ENCODE data around the gene GP1BB. TPM values are rescaled to one million over a fixed set of nuclear protein-coding genes. Genes with fewer than 3 reads are reported as not detected.
"Not testable (repeated sequence)": the region's sequence is repeated elsewhere in the genome, so short reads cannot be mapped to it uniquely, and the experiment has no call there.

Gene GP1BB
- total RNA-seq, 2 experiments from 2014 or later: not detected

DNA sequence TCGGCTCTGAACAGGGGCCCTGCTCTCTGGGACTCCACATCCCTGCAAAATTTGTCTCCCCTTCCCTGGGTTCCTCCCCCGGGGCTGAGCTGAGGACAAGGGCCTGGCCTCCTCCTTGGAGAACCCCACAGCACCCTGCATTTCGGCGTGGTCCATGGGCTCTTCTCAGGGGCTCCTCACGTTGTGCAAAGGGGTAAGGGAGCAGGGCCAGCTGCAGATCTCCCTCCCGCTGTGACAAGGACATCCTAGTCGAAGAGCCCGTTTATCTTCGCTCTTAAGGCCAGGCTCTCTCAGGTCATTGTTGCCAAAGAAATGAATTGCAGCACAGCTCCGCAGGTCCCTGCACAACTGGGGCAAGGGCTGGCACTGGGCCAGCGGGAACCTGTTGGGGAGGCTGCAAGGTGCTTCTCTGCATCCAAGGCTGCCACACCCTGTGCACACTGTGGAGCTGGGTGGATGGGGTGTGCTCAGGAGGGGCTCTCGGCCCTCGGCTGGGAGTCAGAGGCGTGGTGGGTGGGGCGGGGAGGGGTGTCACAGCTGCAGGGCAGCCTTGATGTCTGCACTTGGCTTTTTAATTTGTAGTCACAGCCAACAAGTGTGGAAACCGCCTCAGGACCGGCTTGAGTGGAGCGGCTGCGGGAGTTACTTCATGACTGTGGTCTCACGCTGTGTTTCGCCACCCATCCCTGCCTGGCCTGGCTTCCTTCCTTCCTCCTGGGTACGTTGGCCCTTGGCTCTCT lies 35.6 kb upstream of the GP1BB start:
- Mint-ChIP-seq H3K4me1 (no peaks in the 10 kb centered on the region), H3K9me3 (no peaks in the 10 kb centered on the region), H3K27ac (no peak overlapping the region), H3K36me3 (ENCODE audit: low read depth) (no peaks in the 10 kb centered on the region), H3K4me3 (no peak overlapping the region), H3K27me3 (peaks cover 19% of the 10 kb centered on the region)
- POLR2A ChIA-PET: no interaction called here
- no peak for DNase-seq
- CTCF ChIA-PET: interaction anchor here (0.6 kb wide), 1 partner anchor 190 kb away, joined by 5 read pairs; no protein-coding TSS in a partner anchor

DNA sequence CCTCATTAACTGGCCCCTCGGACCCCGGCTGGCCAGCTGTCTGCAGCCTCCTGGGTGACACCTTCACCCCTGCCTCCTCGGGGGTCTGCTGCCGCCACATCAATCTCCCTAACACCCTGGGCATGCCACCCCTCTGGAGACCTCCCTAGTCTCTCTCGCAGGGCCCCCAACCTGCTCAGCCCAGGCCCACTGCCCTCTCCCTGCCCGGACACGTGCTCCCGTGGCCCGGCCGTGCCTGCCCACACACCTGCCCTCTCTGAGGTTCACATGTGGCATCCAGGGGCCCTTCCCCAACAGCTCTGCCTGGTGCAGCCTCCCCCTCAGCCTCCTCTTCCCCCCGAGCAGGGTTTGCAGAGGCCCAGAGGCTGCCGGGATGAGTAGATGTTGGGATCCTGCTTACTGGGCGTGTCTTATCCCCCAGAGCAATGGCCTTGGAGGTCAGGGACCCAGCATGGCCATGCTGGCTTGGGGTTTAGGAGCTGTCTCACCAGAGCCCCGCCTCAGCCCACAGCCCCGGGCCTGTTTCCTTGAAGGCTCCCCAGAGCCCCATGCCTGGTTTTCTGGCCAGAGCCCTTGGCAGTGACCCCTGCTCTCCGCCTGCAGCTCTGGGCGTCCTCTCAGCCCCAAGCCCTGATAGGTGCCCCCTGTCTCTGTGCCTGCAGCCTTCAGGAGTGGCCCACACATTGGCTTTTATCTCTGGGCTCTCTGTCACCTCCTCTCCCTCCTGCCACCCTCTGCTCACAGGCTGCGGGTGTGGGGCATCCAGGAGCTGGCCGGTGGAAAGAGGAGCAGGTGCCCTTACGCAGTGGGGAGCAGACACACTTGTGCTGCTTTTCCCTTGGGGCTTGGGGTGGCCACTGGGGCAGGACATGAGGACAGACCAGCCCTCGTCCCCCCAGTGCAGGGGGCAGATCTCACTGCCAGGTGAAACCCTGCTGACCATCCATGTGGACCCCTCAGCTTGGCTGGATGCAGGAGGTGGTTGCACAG lies 34.7 kb upstream of the GP1BB start:
- ChIA-PET POLR2A (no interaction called here), CTCF (interaction anchor here (1.3 kb wide), 1 partner anchor 9 kb away, joined by 6 read pairs; no protein-coding TSS in a partner anchor)
- Mint-ChIP-seq H3K36me3 (ENCODE audit: low read depth) (no peaks in the 10 kb centered on the region), H3K9me3 (no peaks in the 10 kb centered on the region), H3K4me3 (no peak overlapping the region), H3K27me3 (peaks cover 17% of the 10 kb centered on the region), H3K27ac (no peak overlapping the region), H3K4me1 (no peaks in the 10 kb centered on the region)
- DNase-seq: no peak

DNA sequence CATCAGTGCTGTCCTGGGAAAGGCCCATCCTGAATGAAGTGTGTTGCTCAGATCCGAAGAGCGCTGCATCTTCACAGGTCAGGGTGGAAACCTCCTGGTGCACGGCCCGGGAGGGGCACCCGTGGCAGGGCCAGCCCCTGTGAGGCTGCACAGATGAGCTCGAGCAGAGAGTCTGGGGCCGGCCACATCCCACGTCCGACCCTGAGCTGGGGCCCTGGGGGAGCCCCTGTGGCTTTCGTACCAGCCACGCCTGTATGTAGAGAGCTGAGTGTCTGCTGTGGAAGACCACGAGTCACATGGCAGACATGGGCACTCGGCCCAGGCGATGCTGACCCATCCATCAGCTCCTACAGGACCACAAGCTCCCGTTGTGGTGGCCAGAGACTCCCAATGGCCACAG lies 33.9 kb upstream of the GP1BB start:
- no peaks in the 10 kb centered on the region for H3K9me3 Mint-ChIP-seq
- H3K4me3 Mint-ChIP-seq: no peak overlapping the region
- DNase-seq: no peak
- no peaks in the 10 kb centered on the region for H3K4me1 Mint-ChIP-seq
- no peak overlapping the region for H3K27ac Mint-ChIP-seq
- H3K36me3 Mint-ChIP-seq (ENCODE audit: low read depth): no peaks in the 10 kb centered on the region
- CTCF ChIA-PET: interaction anchor here (1.3 kb wide), 1 partner anchor 10 kb away, joined by 6 read pairs; no protein-coding TSS in a partner anchor
- peaks cover 11% of the 10 kb centered on the region for H3K27me3 Mint-ChIP-seq
- POLR2A ChIA-PET: no interaction called here

DNA sequence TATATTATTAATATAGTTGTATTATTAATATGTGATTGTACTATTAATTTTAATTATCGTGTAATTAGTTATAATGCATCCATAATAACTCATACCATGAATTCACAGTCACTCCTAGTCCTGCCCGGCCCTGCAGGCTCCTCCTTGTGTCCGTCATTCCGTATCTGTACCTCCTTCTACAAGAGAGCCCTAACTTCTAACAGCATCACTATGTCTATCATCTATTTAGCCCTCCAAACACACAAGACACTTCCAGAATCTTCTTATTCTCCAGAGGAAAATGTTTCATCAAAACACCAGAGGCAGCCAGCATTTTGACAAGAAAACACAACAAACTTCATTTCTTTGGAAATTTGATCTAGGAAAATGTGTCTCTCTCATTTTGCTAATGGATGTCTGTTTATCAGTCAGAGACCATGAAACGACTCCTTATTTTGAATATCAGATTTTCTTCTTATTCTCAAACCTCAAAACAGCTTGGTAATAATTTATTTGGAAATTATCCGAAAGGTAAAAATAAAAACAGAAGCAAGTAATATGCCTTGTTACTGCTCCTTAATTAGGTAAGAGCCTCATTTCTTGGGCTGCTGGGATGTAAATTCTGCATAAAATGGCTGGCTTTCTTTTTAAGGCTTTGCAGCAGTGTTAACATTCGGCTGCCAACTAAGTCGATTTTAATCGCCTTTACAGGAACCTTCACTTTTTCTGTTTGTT lies 32.2 kb upstream of the GP1BB start:
- H3K27me3 Mint-ChIP-seq: peaks cover 8% of the 10 kb centered on the region

DNA sequence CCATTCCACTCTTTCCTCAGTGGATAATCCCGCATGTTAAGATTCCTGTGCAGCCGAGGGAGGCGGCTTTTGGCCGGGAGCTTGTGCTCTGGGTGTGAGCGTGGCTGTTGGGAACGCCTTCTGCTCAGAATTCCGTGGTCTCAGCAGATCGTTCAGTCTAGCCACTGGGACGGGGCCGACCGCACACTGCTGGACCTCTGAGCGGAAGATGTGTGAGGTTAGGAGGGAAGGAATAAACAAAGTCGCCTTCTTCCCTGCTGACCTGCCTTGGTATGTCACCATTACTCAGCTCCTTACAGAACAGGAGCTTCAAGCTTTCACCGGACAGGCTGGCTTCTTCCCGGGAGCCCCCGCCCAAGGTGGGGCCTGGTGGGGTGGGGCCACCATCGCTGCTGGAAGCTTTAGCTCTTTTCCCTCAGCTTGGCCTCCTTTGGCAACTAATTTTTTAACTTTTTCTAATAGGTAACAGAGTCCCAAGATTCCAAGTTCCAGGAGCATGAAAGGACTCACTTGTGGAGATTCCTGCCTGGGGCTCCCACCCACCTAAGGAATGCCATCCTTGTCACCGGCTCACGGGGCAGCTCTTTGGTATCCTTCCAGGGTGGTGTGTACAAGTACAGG lies 31.5 kb upstream of the GP1BB start:
- Mint-ChIP-seq H3K27me3 (peaks cover 4% of the 10 kb centered on the region), H3K36me3 (ENCODE audit: low read depth) (no peaks in the 10 kb centered on the region), H3K4me1 (no peaks in the 10 kb centered on the region), H3K27ac (no peak overlapping the region), H3K9me3 (no peaks in the 10 kb centered on the region), H3K4me3 (no peak overlapping the region)
- ChIA-PET CTCF (no interaction called here), POLR2A (no interaction called here)
- DNase-seq: no peak

More for the DNA sequence above, 32.2 kb upstream of the GP1BB start:
- Mint-ChIP-seq H3K4me3 (no peak overlapping the region), H3K36me3 (ENCODE audit: low read depth) (no peaks in the 10 kb centered on the region), H3K4me1 (no peaks in the 10 kb centered on the region), H3K27ac (no peak overlapping the region), H3K9me3 (no peaks in the 10 kb centered on the region)
- CTCF ChIA-PET: no interaction called here
- DNase-seq: no peak
- POLR2A ChIA-PET: no interaction called here

DNA sequence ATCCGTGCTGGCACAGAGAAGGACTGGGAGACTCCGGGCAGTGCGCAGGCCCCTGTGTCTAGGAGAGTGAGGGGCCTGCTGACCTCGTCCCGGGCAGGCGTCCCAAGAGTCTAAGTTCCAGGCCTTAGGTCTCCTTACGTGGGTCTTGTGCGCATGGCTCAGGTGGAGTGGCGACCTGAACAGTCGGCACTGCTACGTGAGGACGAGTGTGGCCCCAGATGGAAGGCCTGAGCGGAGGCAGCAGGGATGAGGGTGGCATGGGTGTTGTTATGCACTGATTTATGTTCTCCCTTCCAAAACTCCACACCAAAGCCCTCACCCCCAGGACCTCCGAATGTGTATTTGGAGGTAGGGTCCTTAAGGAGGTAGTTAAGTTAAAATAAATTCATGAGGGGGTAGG lies 29.8 kb upstream of the GP1BB start:
- CTCF ChIA-PET: no interaction called here
- H3K27me3 Mint-ChIP-seq: peaks cover 5% of the 10 kb centered on the region
- no peaks in the 10 kb centered on the region for H3K4me1 Mint-ChIP-seq
- POLR2A ChIA-PET: no interaction called here
- no peaks in the 10 kb centered on the region for H3K9me3 Mint-ChIP-seq
- no peak overlapping the region for H3K27ac Mint-ChIP-seq
- no peak overlapping the region for H3K4me3 Mint-ChIP-seq
- no peak for DNase-seq
- no peaks in the 10 kb centered on the region for H3K36me3 Mint-ChIP-seq (ENCODE audit: low read depth)

DNA sequence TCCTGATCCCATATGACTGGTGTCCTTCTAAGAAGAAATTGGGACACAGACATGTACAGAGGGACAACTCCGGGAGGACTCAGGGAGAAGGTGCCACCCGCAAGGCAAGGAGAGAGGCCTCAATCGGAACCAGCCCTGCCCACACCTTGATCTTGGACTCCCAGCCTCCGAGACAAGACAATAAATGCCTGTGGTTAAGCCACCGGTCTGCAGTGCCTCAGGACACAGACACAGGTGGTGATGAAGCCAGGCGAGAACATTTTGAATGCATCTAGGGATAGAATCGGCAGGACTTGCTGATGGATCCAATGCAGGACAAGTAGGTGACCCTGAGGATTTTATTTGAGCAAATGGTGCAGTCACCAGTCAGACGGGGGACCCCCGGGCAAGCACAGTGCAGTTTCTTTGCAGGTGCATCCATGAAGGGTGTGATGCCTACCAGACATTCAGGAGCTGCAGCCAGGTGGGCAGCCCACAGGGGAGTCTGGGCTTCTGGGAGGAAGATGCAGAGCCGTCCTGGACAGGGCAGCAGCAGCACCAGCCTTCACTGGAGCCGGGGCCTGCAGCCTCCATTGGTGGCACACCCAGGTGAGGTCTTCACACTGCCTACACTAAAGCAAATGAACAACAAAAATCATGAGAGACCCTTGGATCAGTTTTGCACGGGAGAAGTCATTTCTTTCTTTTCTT lies 29.2 kb upstream of the GP1BB start:
- ChIA-PET CTCF (no interaction called here), POLR2A (no interaction called here)
- Mint-ChIP-seq H3K9me3 (no peaks in the 10 kb centered on the region), H3K27me3 (peaks cover 5% of the 10 kb centered on the region), H3K27ac (no peak overlapping the region), H3K4me3 (no peak overlapping the region), H3K36me3 (ENCODE audit: low read depth) (no peaks in the 10 kb centered on the region), H3K4me1 (no peaks in the 10 kb centered on the region)
- DNase-seq: no peak

DNA sequence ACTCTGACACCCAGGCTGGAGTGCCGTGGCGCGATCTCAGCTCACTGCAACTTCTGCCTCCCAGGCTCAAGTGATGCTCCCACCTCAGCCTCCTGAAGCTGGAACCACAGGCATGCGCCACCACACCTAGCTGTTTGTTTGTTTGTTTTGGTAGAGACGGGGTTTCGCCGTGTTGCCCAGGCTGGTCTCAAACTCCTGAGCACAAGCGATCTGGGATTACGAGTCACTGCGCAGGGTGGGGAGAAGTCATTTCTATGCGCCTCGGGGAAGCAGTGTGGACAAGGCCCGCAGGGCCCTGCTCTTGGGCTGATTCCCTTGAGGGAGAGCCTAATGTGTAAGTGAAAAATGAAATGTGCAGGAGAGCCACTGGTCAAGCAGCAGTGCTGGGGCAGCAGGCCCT lies 28.6 kb upstream of the GP1BB start:
- no peak overlapping the region for H3K4me3 Mint-ChIP-seq

DNA sequence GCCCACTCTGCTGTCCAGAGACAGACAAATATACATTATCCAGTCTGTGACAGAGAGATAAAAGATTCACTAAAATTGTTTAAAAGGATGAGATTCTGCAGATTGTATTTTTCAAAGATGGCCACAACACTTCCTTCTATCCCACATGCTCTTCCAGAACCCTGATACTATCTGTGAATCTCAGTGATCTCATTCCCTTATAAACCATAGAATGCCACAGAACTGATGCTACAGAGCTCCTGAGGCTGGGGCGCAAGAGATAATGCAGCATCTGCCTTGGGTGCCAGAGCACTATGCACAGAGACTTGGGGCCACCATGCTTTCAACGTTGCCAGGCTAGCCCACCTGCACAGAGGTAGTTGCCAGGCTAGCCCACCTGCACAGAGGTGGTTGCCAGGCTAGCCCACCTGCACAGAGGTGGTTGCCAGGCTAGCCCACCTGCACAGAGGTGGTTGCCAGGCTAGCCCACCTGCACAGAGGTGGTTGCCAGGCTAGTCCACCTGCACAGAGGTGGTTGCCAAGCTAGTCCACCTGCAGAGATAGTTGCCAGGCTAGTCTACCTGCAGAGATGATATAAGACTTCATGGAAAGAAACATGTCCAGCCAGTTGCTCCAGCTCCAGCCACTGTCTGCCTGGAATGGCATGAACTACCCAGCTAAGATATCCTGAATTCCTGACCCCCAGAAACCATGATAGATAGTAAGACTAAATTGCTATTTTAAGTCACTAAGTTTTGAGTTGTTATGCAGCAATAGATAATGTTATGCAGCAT lies 26.6 kb upstream of the GP1BB start:
- no peaks in the 10 kb centered on the region for H3K4me1 Mint-ChIP-seq
- H3K9me3 Mint-ChIP-seq: no peaks in the 10 kb centered on the region
- ChIA-PET CTCF (no interaction called here), POLR2A (no interaction called here)
- H3K4me3 Mint-ChIP-seq: no peak overlapping the region
- no peak for DNase-seq
- no peaks in the 10 kb centered on the region for H3K36me3 Mint-ChIP-seq (ENCODE audit: low read depth)
- no peak overlapping the region for H3K27ac Mint-ChIP-seq
- H3K27me3 Mint-ChIP-seq: peaks cover 2% of the 10 kb centered on the region

More for the DNA sequence above, 28.6 kb upstream of the GP1BB start:
- POLR2A ChIA-PET: no interaction called here
- no peak overlapping the region for H3K27ac Mint-ChIP-seq
- peaks cover 5% of the 10 kb centered on the region for H3K27me3 Mint-ChIP-seq
- CTCF ChIA-PET: no interaction called here
- no peaks in the 10 kb centered on the region for H3K4me1 Mint-ChIP-seq
- H3K36me3 Mint-ChIP-seq (ENCODE audit: low read depth): no peaks in the 10 kb centered on the region
- no peak for DNase-seq
- H3K9me3 Mint-ChIP-seq: no peaks in the 10 kb centered on the region

DNA sequence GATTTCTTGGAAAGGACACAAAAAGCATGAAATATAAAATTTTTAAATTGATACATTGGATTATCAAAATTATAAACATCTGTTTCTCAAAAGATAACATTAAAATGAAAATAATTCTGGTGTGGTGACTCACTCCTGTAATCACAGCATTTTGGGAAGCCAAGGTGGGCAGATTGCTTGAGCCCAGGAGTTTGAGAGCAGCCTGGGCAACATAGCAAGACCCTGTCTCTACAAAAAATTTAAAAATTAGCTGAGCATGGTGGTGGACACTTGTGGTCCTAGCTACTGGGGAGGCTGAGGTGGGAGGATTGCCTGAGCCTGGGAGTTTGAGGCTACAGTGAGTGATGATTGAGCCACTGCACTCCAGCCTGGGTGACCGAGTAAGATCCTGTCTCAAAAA lies 25.5 kb upstream of the GP1BB start:
- H3K4me3 Mint-ChIP-seq; H3K4me1 Mint-ChIP-seq; H3K27ac Mint-ChIP-seq; POLR2A ChIA-PET; H3K36me3 Mint-ChIP-seq (ENCODE audit: low read depth); DNase-seq; H3K27me3 Mint-ChIP-seq; H3K9me3 Mint-ChIP-seq; CTCF ChIA-PET: not testable (repeated sequence)

DNA sequence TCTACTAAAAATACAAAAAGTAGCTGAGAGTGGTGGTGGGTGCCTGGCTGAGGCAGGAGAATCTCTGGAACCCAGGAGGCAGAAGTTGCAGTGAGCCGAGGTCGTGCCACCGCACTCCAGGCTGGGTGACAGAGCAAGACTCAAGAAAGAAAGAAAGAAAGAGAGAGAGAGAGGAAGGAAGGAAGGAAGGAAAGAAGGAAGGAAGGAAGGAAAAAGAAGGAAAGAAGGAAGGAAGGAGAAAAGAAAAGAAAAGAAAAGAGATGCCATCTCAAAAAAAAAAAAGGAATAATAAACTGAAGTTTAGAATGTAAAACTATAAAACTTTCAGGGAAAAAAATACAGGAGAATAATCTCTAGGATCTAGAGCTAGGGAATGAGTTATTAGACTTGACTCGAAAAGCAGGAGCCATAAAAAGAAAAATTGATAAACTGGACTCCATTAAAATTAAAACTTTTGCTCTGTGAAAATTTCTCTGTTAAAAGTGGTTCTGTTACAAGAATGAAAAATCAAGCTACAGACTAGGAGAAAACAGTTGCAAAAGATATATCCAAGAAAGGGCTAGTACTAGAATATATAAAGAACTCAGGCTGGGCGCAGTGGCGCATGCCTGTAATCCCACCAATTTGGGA lies 22.4 kb upstream of the GP1BB start:
- Mint-ChIP-seq H3K27ac (no peak overlapping the region), H3K4me1 (no peaks in the 10 kb centered on the region), H3K4me3 (no peak overlapping the region), H3K27me3 (peaks cover 2% of the 10 kb centered on the region), H3K36me3 (ENCODE audit: low read depth) (no peaks in the 10 kb centered on the region), H3K9me3 (no peaks in the 10 kb centered on the region)
- ChIA-PET CTCF (no interaction called here), POLR2A (no interaction called here)
- DNase-seq: no peak
